GM19239 (cell line): ENCODE data around the gene KLF15.
A peak's percentile ranks its signal among the peaks of the same experiment; 100 is the strongest.

Source experiments
- DNase-seq: peaks from one replicate; pipeline ENCODE4 v3.0.0; 2011; ENCODE audit warnings: low spot score; ENCODE audit not compliant: insufficient read length
- FAIRE-seq: peaks from 2 replicates; lab custom pipeline; 2011; peaks lifted over from hg19 to GRCh38; lab: Jason Lieb, UNC

The KLF15 gene

DNA sequence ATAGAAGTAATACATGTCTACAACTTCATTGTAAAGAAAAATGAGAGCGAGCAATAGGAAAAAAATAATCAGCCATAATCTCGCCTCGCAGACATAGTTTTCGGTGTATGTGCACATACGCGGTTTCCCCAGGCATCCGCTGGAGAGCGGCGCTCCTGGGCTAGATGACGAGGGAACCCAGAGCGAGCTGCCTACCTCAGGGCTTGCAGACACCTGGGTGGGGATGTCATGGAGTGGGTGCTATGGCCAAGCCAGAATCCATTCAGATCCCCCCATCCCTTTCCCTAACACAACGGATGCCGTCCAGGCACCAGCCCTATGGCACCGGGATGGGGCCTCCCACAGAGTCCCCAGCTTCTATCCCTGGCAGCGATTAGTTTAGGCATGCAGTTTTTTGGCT, 33.0 kb upstream of the KLF15 start:
- FAIRE-seq, result no peak
- DNase-seq, result no peak

DNA sequence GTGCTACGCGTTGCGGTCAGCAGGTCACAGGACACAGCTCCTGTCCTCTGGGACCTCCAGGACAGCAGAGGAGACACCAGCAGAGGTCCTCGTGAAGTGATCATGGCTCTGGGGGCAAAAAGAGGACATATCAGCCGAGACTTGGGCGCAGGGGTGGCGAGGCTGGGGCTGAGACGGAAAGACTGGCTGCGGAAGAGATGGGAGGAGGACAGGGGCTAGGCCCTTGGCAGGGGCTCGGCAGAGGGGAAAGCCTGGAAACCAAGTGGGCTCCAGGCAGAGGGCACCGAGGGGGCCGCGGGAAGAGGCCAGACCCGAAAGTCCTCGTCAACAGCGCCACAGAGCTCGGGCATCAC, 32.6 kb upstream of the KLF15 start:
- no peak for FAIRE-seq

DNA sequence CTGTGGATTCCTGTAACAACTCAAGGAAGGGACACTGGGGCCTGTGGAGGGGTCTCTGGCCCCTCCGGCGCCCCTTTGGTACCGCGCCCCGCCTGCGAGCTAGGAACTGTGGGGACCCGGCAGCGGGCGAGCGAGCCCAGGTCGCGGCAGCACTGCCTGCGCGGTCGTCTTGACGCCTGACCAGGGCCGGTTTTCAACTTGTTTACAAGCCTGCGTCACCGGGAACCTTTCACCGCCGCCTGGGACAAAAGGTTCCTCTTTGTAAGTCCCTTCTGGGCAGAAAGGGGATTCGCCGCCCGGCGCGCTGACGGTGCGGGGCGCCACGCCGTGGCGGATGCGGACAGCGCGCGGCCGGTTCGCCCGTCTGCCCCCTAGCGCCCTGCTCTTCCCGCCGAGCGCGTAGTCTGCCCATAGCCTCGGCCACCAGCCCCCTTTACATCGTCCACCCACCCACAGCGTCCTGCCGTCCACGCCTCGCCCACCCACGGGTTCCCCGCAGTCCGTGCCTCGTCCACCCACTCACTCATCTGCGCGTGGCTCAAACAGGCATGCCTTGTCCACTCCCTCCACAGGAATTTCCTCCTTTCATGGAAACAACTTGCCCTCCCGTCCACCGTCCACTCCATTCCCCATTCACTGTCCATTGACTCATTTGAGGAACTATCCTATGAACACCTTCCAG, 32.0 kb upstream of the KLF15 start:
- peak; percentile 28 for FAIRE-seq
- DNase-seq, result peak; percentile 73

More for the DNA sequence above, 32.6 kb upstream of the KLF15 start:
- DNase-seq, result no peak

DNA sequence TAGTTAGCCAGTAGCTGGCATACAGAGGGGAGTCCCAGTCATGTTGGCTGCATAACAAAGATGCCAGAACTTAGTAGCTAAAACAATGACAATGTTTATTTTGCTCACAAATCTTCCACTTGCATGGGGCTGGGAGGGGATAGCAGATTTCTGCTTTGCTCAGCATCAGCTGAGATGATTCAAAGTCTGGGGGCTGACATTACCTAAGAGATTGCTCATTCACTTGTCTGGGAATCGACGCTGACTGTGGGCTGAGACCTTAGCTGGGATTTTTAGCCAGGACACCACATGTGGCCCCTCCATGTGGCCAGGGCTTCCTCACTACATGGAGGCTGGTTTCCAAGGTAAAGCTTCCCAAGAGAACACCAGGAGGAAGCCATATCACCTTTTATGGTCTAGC, 24.8 kb upstream of the KLF15 start:
- FAIRE-seq, result no peak
- no peak for DNase-seq

DNA sequence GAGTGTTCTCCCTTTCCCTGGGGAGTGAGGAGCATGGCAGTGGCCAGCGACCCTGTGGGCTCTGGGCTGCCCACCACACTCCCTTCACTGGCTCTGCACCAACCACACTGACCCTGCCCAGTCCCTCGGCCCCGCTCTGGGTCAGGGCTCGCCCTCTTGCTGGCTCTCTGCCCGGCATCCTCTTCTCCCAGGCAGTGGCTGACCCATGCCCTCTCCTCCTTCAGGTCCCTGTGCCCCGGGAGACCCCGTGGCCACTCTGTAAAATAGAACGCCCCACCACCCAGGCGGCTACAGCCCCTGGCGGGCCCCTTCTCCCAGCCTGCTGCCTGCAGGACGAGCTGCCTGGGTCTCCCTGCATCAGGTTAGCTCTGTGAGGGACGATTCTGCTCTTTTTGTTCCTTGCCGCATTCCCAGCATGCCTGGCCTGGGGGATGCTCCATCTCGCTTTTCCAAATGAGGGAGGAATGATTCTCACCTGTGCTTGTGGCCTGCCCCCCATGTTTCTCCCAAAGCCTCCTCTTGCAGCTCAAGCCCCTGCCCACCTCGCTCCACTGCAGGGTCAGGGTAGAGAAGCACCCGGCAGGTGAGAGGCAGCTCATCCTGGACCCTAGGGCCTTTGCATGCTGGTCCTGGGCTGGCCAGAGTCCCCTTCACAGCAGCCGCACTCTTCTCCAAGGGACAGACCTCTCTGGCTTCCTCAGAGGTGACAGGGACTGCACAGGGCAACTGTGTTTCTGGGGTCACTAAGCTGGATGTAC, 23.0 kb upstream of the KLF15 start:
- no peak for DNase-seq
- no peak for FAIRE-seq

DNA sequence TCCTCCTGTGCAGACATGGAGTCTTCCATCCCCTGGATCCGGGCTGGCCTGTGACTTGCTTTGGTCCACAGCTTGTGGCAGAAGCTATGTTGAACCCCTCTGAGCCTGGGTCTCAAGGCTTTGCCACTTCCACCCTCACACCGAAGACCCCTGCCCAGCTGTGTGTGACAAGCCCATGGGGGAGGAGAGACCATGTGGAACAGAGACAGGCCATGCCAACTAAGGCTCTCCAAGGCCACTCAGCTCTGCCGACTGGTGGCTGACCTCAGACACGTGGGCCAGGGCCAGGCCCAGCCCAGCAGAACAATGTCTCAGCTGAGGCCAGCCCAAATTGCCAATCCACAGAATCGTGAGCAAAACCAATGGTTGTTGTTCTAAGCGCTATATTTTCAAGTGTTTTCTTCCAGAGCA, 21.1 kb upstream of the KLF15 start:
- FAIRE-seq (no peak), DNase-seq (no peak)

DNA sequence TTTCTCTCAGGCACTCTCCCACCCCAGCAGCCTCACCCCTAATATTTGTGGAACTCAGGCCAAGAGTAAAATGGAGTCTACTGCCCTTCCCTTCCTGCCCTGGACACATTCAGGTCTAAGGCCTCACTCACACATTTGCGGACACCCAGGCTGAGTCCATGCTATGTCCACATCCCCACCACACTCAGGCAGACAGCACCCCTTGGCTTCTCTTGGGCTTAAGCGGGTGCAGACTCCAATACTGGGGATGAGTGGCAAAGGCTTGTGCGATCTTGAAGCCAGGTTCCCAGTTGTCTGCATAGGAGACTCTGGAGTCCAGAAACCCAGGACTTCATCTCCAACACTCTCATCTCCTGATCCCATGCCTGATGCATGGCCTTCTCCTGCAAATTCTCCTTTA, 20.0 kb upstream of the KLF15 start:
- DNase-seq, result no peak
- FAIRE-seq, result no peak

DNA sequence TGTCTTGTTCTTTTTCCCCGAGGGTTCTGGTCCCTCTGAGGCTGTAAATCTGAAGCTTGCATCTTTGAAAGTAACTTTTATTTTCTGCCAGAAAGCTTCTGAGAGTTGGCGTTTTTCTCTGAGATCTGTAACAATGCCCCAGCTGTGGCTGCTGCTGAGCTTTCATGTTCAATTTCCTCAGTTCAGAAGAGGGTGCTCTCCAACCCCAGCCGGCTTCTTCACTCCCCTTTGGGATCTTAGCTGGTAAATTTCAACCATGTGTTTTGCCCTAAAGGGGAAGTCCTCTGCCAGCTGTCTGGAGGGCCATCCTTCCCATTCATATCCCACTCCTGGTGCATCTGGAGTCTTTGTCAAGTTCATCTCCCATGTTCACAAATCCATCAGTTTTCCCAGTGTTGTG, 19.2 kb upstream of the KLF15 start:
- no peak for FAIRE-seq
- DNase-seq, result no peak

DNA sequence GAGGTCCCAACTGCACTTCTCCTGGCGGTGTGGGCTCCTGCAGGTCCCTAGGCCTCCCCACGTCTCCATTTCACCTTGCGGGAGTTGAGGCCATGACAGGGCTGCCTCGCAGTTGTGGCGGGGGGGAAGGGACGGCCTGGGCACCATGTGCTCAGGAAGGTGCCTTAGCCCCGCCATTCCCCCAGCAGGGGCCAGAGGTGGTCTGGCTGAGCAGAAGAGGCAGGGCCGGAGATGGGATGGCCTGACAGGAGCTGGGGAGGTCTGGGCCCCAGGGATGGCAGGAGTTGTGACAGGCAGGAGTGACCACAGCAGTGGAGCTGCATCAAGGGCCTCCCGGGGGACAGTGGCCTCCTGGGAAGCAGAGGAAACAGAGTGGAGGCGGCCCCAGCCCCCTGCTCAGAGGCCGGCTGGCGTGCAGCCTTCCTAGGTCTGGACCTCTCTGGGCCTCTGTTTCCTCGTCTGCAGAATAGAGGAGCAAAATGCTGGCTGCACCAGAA, 18.7 kb upstream of the KLF15 start:
- DNase-seq, result no peak
- no peak for FAIRE-seq

DNA sequence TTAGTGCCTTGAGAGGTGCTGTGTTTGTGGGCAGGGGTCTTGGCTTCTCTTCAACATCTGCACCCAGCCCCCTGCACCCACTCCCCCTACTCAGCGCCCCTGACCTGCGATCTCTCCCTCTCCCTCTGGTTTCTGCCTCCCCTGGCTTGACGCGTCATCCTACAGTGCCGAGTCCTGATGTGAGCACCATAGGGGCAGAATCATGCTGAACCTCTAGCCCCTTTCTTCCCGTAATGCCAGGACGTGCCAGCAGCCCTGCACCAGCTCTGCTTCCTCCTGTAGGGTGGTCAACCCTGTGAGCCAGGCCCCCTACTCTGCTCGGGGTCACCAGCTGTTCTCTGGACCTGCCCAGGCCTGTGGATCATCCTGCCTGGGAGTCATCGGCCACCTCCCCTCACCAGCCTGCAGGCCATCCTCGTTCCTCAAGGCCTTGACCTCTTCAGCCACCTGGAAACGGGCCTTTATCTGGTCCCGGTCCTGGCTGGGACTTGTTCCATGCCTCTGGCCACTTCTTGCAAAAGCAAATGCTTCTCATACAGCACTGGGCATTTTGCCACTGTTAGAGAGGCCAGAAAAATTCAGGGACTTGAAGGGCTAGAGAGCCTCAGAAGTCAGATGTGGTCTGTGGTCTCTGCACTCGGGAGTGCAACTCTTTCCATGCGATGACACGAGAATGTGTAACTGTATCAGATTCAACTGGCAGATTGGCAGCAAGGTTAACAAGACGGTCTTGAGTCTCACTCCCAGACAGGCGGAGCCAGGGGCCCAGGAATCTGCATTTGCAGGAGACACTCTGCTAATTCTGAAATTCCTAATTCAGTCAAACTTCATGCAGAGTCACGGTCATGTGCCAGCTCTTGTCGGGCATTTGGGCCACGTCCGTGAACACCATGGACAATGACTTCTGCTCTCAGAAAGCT, 16.7 kb upstream of the KLF15 start:
- DNase-seq (no peak), FAIRE-seq (no peak)

DNA sequence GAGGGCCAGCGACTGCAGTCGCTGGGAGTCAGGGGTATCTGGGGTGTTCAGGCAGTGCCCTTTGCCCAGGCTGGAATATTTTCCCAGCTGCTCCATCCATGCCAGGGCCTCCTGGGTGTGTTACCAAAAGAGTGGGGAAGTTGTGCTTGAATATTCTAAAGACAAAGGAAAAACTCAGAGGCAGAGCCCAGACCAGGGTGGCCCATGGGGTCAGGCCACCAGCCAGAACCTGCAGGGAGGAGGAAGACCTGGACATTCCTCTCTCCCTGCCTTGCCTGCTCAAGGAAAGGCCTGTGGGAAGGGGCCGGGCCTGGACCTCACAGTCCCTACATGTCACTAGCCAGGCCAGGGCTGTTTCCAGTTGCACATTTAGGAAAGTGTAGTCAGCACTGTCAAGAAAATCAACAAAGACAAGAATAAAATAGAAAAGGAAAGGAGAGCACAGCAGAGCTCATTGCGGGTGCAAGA, 16.0 kb upstream of the KLF15 start:
- DNase-seq (no peak), FAIRE-seq (no peak)

DNA sequence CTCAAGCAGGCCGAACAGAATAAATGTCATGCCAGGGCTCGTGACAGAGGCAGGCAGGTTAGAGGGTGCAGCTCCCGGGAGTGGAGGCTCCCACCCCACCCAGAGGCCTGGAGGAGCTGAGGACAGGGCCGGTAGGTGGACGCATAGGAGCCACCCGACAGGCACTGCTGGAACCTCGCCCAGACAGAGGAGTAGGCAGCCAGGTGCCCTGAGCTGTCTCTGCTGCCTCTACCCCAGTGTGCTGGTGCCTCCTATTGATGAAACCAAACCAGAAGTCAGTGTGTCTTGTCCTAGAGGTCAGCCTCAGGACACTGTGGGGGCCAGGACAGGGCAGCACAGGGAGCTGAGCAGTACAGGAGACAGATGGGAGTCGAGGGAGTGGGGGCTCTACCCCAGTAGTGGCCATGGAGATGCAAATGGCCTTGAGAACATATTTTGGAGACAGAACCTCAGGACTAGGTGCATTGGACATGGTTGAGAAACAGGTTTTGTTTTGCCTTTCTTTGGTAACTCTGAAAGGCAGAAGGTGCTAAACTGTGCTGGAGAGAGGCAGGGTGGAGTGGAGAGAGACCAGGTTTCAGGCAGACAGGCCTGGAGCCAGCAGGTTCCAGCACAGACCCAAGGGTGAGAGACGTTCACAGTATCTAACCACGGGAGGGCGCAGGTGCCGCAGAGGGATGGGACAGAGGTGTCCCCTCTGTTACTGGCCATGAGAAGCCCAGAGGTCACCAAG, 15.4 kb upstream of the KLF15 start:
- FAIRE-seq, result no peak

DNA sequence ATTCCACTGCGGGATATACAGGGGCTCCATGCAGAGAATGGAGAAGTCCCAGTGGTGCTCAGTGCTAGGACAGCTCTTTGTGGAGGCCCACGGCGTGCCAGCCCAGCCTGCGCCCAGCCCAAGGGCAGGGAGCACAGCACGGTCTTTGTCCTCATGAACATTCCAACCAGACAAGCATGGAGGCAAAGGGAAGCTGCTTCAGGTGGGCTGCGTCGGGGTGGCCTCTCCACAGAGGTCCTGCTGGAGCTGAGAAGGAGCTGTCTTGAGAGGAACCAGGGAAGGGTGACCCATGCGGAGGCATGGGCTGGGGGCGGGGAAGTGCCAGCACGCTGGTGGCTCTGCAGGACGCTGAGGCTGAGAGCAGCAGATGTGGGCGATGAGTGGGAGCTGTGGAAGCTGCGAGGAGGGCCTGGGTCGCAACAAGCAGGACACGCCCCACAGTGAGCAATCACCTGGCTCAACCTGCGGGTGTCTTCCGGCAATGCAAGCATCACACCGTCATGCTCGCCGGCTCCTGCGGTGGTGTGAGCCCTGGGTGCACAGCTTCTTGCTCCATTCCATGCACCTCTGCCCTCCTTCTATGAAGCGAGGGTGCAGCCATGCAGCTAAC, 14.0 kb upstream of the KLF15 start:
- FAIRE-seq, result no peak
- DNase-seq, result no peak

More for the DNA sequence above, 15.4 kb upstream of the KLF15 start:
- no peak for DNase-seq

DNA sequence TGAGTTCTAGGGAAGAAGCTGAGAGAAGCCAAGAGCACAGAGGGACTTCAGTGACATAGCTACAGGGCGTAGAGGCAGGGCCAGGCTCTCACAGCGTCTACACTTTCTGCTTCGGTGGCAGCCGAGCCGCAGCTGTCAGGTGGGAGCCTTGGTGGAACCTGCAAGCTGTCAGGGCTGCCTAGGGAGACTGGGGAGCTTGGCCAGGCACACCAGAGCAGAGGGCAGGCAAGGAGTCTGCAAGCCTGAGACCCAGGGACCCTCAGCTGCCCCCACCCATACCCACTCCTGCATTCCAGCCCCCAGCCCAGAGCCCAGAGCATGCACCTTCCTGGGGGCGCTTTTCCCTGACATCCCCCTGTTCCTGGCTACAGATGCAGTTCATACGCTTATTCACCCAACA, 13.4 kb upstream of the KLF15 start:
- FAIRE-seq, result no peak
- DNase-seq, result no peak

DNA sequence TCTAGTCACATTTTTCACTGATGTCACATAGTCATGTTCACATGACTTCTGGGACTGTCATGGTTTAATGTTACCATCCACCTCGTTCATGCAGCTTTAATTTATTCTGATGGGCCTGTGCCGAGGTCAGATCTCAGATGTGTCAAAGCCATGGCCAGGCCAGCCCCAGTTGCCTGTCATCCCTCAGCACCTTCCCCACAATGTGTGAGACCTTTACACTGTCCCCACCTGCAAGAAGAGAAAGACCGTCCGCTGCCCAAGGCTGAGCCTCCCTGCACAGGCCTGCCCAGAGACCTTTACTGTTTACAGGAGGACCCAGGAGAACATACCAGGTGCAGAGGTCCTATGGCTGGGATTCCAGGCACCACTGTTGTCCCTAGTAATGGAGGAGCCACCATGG, 12.8 kb upstream of the KLF15 start:
- DNase-seq (no peak), FAIRE-seq (no peak)

DNA sequence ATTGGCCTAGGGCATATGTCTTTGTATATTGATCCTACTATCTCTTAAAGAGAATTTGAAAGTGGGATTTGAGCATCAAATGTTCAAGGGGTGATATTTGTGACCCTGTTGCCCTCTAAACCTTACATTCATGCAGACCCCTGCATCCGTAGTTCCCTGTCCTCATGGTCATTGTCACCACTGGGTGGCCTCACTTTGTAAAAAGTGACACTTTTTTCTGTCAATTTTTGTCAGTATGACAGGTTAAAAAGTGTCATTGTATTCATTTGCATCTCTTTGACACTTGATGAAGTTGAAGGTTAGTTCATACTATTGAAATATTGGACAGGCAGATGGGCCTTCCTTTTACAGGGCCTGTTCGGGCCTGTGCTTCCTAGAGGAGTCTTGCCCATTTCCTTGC, 12.3 kb upstream of the KLF15 start:
- no peak for FAIRE-seq
- no peak for DNase-seq

DNA sequence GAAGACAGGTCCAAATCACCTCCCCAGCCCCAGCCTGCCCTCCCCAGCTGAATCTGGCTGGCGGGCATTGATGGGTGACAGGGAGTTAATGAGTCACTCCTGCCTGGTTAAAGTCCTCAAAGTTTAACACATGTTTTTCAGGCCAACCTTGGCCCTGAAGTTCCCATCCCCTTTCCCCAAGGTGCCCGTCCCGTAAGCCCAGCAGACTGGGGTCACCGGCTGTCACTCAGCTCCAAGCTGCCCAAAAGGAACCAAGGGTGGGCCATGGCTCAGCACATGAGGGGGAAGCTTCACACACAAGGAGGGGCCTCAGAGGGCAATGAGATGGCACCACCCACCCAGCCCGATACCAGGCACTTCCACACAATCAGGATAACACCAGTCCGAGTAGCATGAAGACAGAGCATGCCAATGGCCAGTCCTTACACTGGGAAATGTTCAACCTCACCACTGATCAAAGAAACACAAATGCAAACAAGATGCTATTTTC, 10.2 kb upstream of the KLF15 start:
- FAIRE-seq (no peak), DNase-seq (no peak)

DNA sequence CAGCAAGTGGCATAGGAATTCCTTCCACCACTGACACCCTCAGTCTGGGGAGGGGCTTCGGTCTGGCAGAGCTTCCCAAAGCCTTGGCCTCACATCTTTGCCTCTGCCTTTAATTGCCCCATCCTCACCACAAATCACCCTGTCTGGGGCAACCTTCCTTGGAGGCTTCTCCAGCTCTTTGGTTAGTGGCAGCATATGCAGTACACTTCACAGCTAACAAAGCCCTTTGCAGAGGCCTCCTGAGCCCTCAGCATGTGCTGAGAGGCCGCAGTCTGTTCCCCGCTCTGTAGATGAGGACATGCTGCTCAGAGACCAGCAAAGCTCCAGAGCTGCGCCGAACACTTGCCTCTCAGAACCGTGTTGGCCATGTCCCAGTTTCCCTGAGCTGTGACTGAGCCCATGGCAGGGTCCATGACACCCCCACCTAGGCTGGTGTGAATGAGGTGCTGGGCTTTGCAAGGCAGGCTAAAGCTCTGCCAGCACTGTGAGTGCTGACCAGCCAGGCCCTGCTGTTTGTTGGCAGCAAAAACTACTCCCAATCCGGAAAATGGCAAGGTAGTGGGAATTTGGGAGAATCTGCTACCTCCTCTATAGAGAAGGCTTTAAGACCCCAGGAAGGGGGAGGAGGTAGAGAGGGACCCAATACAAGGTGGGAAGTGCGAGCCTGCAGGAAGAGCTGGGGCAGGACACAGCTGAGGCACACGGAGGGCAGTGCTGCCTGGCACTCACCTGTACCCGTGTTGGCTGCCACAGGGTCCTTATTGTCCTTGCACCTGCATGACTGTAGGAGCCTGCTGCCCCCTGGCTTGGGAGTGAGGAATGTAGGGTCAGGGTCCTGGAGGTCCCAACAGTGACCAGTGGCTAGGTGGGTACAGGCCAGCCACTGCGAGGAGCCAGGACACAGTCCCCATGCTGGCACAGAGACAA, 8.4 kb upstream of the KLF15 start:
- FAIRE-seq, result no peak

More for the DNA sequence above, 8.4 kb upstream of the KLF15 start:
- no peak for DNase-seq
